Activated CD4-positive, alpha-beta T cell treated with anti-CD3 and anti-CD28 coated beads, Interleukin-2, amount 10 ng/mL, durations not matched to agents 24 days and 14 days (primary cell): ENCODE results near the gene LEPR. TPM values are rescaled to one million over a fixed set of nuclear protein-coding genes. Genes with fewer than 3 reads are reported as not detected.
"Not testable (repeated sequence)": the region's sequence is repeated elsewhere in the genome, so short reads cannot be mapped to it uniquely, and the experiment has no call there.

ENCODE experiments used
- DNase-seq: peaks from one replicate; pipeline ENCODE4 v3.0.0; 2022
- H3K27ac Mint-ChIP-seq: one replicate; pipeline ENCODE4 v1.8.0; 2022; ENCODE audit warnings: mild to moderate bottlenecking, mixed read lengths
- H3K27me3 Mint-ChIP-seq: one replicate; pipeline ENCODE4 v1.8.0; 2022; ENCODE audit warnings: mixed read lengths
- H3K36me3 Mint-ChIP-seq: one replicate; pipeline ENCODE4 v1.8.0; 2022; ENCODE audit warnings: low read depth, mild to moderate bottlenecking, mixed read lengths
- H3K4me1 Mint-ChIP-seq: one replicate; pipeline ENCODE4 v1.8.0; 2021; ENCODE audit warnings: mixed read lengths
- H3K4me3 Mint-ChIP-seq: one replicate; pipeline ENCODE4 v1.8.0; 2022; ENCODE audit warnings: mild to moderate bottlenecking, moderate library complexity, mixed read lengths
- H3K9me3 Mint-ChIP-seq: one replicate; pipeline ENCODE4 v1.8.0; 2021; ENCODE audit warnings: mixed read lengths
- intact Hi-C: fragments of 100-400 bp; cut with micrococcal nuclease; formaldehyde crosslinking; loops from one replicate; pipeline ENCODE4 v1.15.1; 2023
- total RNA-seq: library from RNA; stranded (reverse); gene quantifications from 2 replicates; pipeline ENCODE4 v1.2.3, GENCODE V29; 2022

The LEPR gene
- total RNA-seq, 1 donor from 2014 or later, result 1.1 TPM

GRCh38 chr1:65456481-65456880 lies 36.0 kb downstream of the LEPR start:
- Mint-ChIP-seq H3K4me3 (no peak overlapping the region), H3K27me3 (no peaks in the 10 kb centered on the region), H3K4me1 (peaks cover 22% of the 10 kb centered on the region), H3K36me3 (no peaks in the 10 kb centered on the region), H3K27ac (no peak overlapping the region), H3K9me3 (peaks cover 7% of the 10 kb centered on the region)
- no peak for DNase-seq
- intact Hi-C loops, result no loop called here

GRCh38 chr1:65457868-65458267 lies 37.4 kb downstream of the LEPR start:
- H3K27ac Mint-ChIP-seq, result no peak overlapping the region
- H3K9me3 Mint-ChIP-seq, result peaks cover 7% of the 10 kb centered on the region
- H3K36me3 Mint-ChIP-seq, result no peaks in the 10 kb centered on the region
- peak; percentile 57 for DNase-seq
- no peak overlapping the region for H3K4me3 Mint-ChIP-seq
- peaks cover 22% of the 10 kb centered on the region for H3K4me1 Mint-ChIP-seq
- no peaks in the 10 kb centered on the region for H3K27me3 Mint-ChIP-seq
- intact Hi-C loops, result no loop called here

GRCh38 chr1:65458730-65459396 lies 38.4 kb downstream of the LEPR start:
- Mint-ChIP-seq H3K27ac (no peak overlapping the region), H3K4me1 (peaks cover 22% of the 10 kb centered on the region), H3K9me3 (peaks cover 7% of the 10 kb centered on the region), H3K27me3 (no peaks in the 10 kb centered on the region), H3K4me3 (no peak overlapping the region), H3K36me3 (no peaks in the 10 kb centered on the region)
- no peak for DNase-seq
- intact Hi-C loops, result loop anchor here (1.0 kb wide), 1 partner anchor 223 kb away; no protein-coding TSS in a partner anchor

- peak; percentile 71 for DNase-seq
- Mint-ChIP-seq H3K9me3 (peaks cover 7% of the 10 kb centered on the region), H3K4me3 (no peak overlapping the region), H3K36me3 (no peaks in the 10 kb centered on the region), H3K4me1 (peaks cover 22% of the 10 kb centered on the region), H3K27ac (no peak overlapping the region), H3K27me3 (no peaks in the 10 kb centered on the region)
- intact Hi-C loops, result loop anchor here (1.0 kb wide), 1 partner anchor 223 kb away; no protein-coding TSS in a partner anchor
These were observed 38.9 kb downstream of the LEPR start for GRCh38 chr1:65459397-65459768.

- H3K27me3 Mint-ChIP-seq, DNase-seq, H3K27ac Mint-ChIP-seq, intact Hi-C loops, H3K4me3 Mint-ChIP-seq, H3K4me1 Mint-ChIP-seq, H3K36me3 Mint-ChIP-seq: not testable (repeated sequence)
- H3K9me3 Mint-ChIP-seq, result peaks cover 12% of the 10 kb centered on the region
These were observed 45.4 kb downstream of the LEPR start for GRCh38 chr1:65465837-65466236.

- Mint-ChIP-seq H3K9me3 (peaks cover 12% of the 10 kb centered on the region), H3K27me3 (peaks cover 11% of the 10 kb centered on the region), H3K4me1 (no peaks in the 10 kb centered on the region), H3K36me3 (no peaks in the 10 kb centered on the region), H3K4me3 (no peak overlapping the region), H3K27ac (no peak overlapping the region)
- DNase-seq, result no peak
- intact Hi-C loops, result no loop called here
These were observed 47.1 kb downstream of the LEPR start for GRCh38 chr1:65467536-65467935.

GRCh38 chr1:65469126-65469888 lies 48.8 kb downstream of the LEPR start:
- Mint-ChIP-seq H3K9me3 (peaks cover 12% of the 10 kb centered on the region), H3K4me1 (no peaks in the 10 kb centered on the region), H3K36me3 (no peaks in the 10 kb centered on the region), H3K27me3 (peaks cover 12% of the 10 kb centered on the region), H3K27ac (no peak overlapping the region), H3K4me3 (no peak overlapping the region)
- DNase-seq, result no peak
- intact Hi-C loops, result no loop called here

GRCh38 chr1:65469889-65470340 lies 49.4 kb downstream of the LEPR start:
- Mint-ChIP-seq H3K27me3 (peaks cover 13% of the 10 kb centered on the region), H3K36me3 (no peaks in the 10 kb centered on the region), H3K27ac (no peak overlapping the region), H3K9me3 (peaks cover 9% of the 10 kb centered on the region), H3K4me3 (no peak overlapping the region), H3K4me1 (no peaks in the 10 kb centered on the region)
- no peak for DNase-seq
- intact Hi-C loops, result no loop called here

Other genes starting within 250 kb of the LEPR start
- 2.8 and 4.0 TPM in 2 replicates for gene DNAJC6, start 111.1 kb upstream of the LEPR start, total RNA-seq
- gene LEPROT, start within 50 bp of the LEPR start, total RNA-seq, result 17.9 and 20.2 TPM in 2 replicates